Measurements from ENCODE around the gene BFSP1. TPM values are rescaled to one million over a fixed set of nuclear protein-coding genes. Genes with fewer than 3 reads are reported as not detected.

Gene BFSP1
- total RNA-seq: 1 to 10 TPM in 1 of 4 donors, under 1 TPM in 3; 0.33 to 1.1 (median 0.64) TPM

GRCh38 chr20:17530716-17531664 lies at the start of gene BFSP1:
BFSP1 (minus strand) TSS chr20:17531379; CDS start chr20:17531329, 50 bp downstream.
- no peak for TF ChIP-seq CTCF (IDR thresholded peaks at IDR 0.05; ENCODE audit: low read depth)

- no peak for TF ChIP-seq CTCF (IDR thresholded peaks at IDR 0.05; ENCODE audit: low read depth)
Measured at GRCh38 chr20:17580895-17581294, 49.7 kb upstream of the BFSP1 start.

- no peak for TF ChIP-seq CTCF (IDR thresholded peaks at IDR 0.05; ENCODE audit: low read depth)
Measured at GRCh38 chr20:17579369-17580039, 48.3 kb upstream of the BFSP1 start.

- no peak for TF ChIP-seq CTCF (IDR thresholded peaks at IDR 0.05; ENCODE audit: low read depth)
Measured at GRCh38 chr20:17576215-17576614, 45.0 kb upstream of the BFSP1 start.

GRCh38 chr20:17573463-17573862 lies 42.3 kb upstream of the BFSP1 start:
- no peak for TF ChIP-seq CTCF (IDR thresholded peaks at IDR 0.05; ENCODE audit: low read depth)

- TF ChIP-seq CTCF (IDR thresholded peaks at IDR 0.05; ENCODE audit: low read depth): no peak
Measured at GRCh38 chr20:17572034-17572638, 41.0 kb upstream of the BFSP1 start.

- no peak for TF ChIP-seq CTCF (IDR thresholded peaks at IDR 0.05; ENCODE audit: low read depth)
Measured at GRCh38 chr20:17571153-17571527, 40.0 kb upstream of the BFSP1 start.

Measured in subcutaneous adipose tissue (tissue), 4 donors.